ENCODE results near the gene MAP2K6. TPM values are rescaled to one million over a fixed set of nuclear protein-coding genes. Genes with fewer than 3 reads are reported as not detected.

MAP2K6 gene
- total RNA-seq, 1 experiment from 2014 or later: 43.0 TPM

- H3K9me3 Mint-ChIP-seq: no peaks in the 10 kb centered on the region
- no peak for ATAC-seq
- no peak overlapping the region for H3K4me3 Mint-ChIP-seq
- CTCF ChIA-PET: interaction anchor here (0.7 to 1.1 kb wide), 4 partner anchors 11 to 104 kb away, joined by 3 to 5 read pairs (median 4); no protein-coding TSS in a partner anchor
- peaks cover 3% of the 10 kb centered on the region; the same call in 1 of the 2 replicates for H3K36me3 Mint-ChIP-seq
- H3K4me1 Mint-ChIP-seq: peaks cover 24% of the 10 kb centered on the region
- POLR2A ChIA-PET: no interaction called here
- H3K27ac Mint-ChIP-seq: no peak overlapping the region
- H3K27me3 Mint-ChIP-seq (ENCODE audit: low read depth): no peaks in the 10 kb centered on the region
- DNase-seq (ENCODE audit: low spot score): no peak
- TF ChIP-seq SMAD3 (CRISPR knock-in tag; IDR thresholded peaks at IDR 0.05; ENCODE audit: borderline replicate concordance): no peak
- TF ChIP-seq, protein P1, sequence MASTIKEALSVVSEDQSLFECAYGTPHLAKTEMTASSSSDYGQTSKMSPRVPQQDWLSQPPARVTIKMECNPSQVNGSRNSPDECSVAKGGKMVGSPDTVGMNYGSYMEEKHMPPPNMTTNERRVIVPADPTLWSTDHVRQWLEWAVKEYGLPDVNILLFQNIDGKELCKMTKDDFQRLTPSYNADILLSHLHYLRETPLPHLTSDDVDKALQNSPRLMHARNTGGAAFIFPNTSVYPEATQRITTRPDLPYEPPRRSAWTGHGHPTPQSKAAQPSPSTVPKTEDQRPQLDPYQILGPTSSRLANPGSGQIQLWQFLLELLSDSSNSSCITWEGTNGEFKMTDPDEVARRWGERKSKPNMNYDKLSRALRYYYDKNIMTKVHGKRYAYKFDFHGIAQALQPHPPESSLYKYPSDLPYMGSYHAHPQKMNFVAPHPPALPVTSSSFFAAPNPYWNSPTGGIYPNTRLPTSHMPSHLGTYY (CRISPR knock-in tag; IDR thresholded peaks at IDR 0.05): no peak
- TF ChIP-seq, protein P2, sequence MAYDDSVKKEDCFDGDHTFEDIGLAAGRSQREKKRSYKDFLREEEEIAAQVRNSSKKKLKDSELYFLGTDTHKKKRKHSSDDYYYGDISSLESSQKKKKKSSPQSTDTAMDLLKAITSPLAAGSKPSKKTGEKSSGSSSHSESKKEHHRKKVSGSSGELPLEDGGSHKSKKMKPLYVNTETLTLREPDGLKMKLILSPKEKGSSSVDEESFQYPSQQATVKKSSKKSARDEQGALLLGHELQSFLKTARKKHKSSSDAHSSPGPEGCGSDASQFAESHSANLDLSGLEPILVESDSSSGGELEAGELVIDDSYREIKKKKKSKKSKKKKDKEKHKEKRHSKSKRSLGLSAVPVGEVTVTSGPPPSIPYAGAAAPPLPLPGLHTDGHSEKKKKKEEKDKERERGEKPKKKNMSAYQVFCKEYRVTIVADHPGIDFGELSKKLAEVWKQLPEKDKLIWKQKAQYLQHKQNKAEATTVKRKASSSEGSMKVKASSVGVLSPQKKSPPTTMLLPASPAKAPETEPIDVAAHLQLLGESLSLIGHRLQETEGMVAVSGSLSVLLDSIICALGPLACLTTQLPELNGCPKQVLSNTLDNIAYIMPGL (CRISPR knock-in tag; IDR thresholded peaks at IDR 0.05): no peak
- TF ChIP-seq EMX1 (CRISPR knock-in tag; IDR thresholded peaks at IDR 0.05): no peak
- no peak for TF ChIP-seq ZNF138 (CRISPR knock-in tag; conservative IDR thresholded peaks at IDR 0.05)
- TF ChIP-seq, protein P3, sequence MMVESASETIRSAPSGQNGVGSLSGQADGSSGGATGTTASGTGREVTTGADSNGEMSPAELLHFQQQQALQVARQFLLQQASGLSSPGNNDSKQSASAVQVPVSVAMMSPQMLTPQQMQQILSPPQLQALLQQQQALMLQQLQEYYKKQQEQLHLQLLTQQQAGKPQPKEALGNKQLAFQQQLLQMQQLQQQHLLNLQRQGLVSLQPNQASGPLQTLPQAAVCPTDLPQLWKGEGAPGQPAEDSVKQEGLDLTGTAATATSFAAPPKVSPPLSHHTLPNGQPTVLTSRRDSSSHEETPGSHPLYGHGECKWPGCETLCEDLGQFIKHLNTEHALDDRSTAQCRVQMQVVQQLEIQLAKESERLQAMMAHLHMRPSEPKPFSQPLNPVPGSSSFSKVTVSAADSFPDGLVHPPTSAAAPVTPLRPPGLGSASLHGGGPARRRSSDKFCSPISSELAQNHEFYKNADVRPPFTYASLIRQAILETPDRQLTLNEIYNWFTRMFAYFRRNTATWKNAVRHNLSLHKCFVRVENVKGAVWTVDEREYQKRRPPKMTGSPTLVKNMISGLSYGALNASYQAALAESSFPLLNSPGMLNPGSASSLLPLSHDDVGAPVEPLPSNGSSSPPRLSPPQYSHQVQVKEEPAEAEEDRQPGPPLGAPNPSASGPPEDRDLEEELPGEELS (CRISPR knock-in tag; IDR thresholded peaks at IDR 0.05): no peak
- TF ChIP-seq ESRRA (CRISPR knock-in tag; IDR thresholded peaks at IDR 0.05; ENCODE audit: borderline replicate concordance): no peak
- no peak for TF ChIP-seq FOXP1 (CRISPR knock-in tag; IDR thresholded peaks at IDR 0.05; ENCODE audit: borderline replicate concordance)
- TF ChIP-seq NFE2L1 (CRISPR knock-in tag; IDR thresholded peaks at IDR 0.05): no peak
- TF ChIP-seq JAZF1 (CRISPR knock-in tag; IDR thresholded peaks at IDR 0.05): no peak
- TF ChIP-seq, protein P4, sequence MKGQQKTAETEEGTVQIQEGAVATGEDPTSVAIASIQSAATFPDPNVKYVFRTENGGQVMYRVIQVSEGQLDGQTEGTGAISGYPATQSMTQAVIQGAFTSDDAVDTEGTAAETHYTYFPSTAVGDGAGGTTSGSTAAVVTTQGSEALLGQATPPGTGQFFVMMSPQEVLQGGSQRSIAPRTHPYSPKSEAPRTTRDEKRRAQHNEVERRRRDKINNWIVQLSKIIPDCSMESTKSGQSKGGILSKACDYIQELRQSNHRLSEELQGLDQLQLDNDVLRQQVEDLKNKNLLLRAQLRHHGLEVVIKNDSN (CRISPR knock-in tag; IDR thresholded peaks at IDR 0.05): no peak
- no peak for TF ChIP-seq SP1 (CRISPR knock-in tag; conservative IDR thresholded peaks at IDR 0.05)
- TF ChIP-seq JUN (CRISPR knock-in tag; IDR thresholded peaks at IDR 0.05): no peak
These were observed 4.0 kb downstream of the MAP2K6 start for GRCh38 chr17:69418535-69418934.

DNA sequence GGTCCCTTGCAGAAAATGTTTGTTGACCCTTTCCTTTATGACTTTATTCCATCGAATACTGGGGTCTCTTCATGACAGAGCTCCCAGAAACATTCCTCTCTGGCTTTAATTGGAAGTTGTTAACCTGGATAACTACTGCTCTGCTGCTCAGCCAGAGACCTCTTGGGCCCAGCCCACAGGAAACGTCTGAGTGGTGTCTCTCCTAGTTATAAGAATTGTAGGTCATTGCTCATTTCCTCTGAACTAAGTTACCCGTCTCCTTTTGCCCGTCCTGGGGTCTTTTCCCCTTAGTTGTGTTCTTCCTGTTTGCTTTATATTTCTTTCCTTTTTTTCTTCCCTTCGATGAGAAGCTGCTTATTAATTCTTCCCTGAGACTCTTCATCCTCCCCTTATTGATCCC lies 9.0 kb downstream of the MAP2K6 start:
- Mint-ChIP-seq H3K36me3 (peaks cover 3% of the 10 kb centered on the region; the same call in 1 of the 2 replicates), H3K27ac (peak overlapping the region; percentile 16), H3K9me3 (no peaks in the 10 kb centered on the region), H3K27me3 (ENCODE audit: low read depth) (no peaks in the 10 kb centered on the region), H3K4me1 (peaks cover 67% of the 10 kb centered on the region), H3K4me3 (peak overlapping the region; percentile 20; the same call in 1 of the 2 replicates)
- CTCF ChIA-PET: interaction anchor here (1.3 kb wide), 1 partner anchor 29 kb away, joined by 6 read pairs; no protein-coding TSS in a partner anchor
- TF ChIP-seq PRRX2 (CRISPR knock-in tag; IDR thresholded peaks at IDR 0.05): no peak
- no peak for TF ChIP-seq CBFB (CRISPR knock-in tag; IDR thresholded peaks at IDR 0.05; ENCODE audit: low read depth)
- TF ChIP-seq GRHL2 (CRISPR knock-in tag; IDR thresholded peaks at IDR 0.05; ENCODE audit: insufficient replicate concordance, severe bottlenecking): no peak
- no peak for TF ChIP-seq NFYB (CRISPR knock-in tag; conservative IDR thresholded peaks at IDR 0.05; ENCODE audit: low read depth)
- TF ChIP-seq TEAD4 (CRISPR knock-in tag; IDR thresholded peaks at IDR 0.05): no peak
- TF ChIP-seq GTF2I (CRISPR knock-in tag; conservative IDR thresholded peaks at IDR 0.05): no peak
- no peak for TF ChIP-seq SOX15 (CRISPR knock-in tag; IDR thresholded peaks at IDR 0.05)
- TF ChIP-seq TCF7 (CRISPR knock-in tag; IDR thresholded peaks at IDR 0.05; ENCODE audit: low read depth): no peak
- no peak for TF ChIP-seq FOXJ3 (CRISPR knock-in tag; IDR thresholded peaks at IDR 0.05; ENCODE audit: borderline replicate concordance)
- TF ChIP-seq TEAD1 (CRISPR knock-in tag; IDR thresholded peaks at IDR 0.05): no peak
- no peak for TF ChIP-seq ZNF219 (CRISPR knock-in tag; IDR thresholded peaks at IDR 0.05; ENCODE audit: borderline replicate concordance)
- DNase-seq (ENCODE audit: low spot score) (no peak), ATAC-seq (0 out of 2 replicates have a peak, but pooled peaks have one; percentile 38)
- POLR2A ChIA-PET: no interaction called here
